Activated effector memory CD4-positive, alpha-beta T cell treated with anti-CD3 and anti-CD28 coated beads, Interleukin-2, amount 50 U/mL, for 16 hours (primary cell): ENCODE data around the gene MLNR.

Source experiments
- DNase-seq: peaks from one replicate; pipeline ENCODE4 v3.0.0-alpha.2; 2020

Gene MLNR

DNA sequence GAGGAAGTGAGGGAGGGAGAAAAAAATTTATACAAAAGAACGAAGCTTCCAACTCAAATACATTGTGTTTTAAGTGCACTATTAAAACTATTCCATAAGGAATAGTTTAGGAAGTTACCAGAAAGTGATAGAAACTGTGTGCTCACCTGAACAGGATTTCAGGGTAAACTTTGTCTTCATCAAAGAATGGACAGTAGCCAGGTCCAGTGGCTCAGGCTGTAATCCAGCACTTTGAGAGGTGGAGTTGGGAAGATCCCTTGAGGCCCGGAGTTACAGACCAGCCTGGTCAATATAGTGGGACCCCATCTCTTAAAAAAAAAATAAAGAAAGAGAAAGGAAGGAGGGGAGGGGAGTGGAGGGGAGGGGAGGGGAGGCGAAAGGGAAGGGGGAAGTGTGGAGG lies 14.6 kb downstream of the MLNR start:
- DNase-seq: no peak

DNA sequence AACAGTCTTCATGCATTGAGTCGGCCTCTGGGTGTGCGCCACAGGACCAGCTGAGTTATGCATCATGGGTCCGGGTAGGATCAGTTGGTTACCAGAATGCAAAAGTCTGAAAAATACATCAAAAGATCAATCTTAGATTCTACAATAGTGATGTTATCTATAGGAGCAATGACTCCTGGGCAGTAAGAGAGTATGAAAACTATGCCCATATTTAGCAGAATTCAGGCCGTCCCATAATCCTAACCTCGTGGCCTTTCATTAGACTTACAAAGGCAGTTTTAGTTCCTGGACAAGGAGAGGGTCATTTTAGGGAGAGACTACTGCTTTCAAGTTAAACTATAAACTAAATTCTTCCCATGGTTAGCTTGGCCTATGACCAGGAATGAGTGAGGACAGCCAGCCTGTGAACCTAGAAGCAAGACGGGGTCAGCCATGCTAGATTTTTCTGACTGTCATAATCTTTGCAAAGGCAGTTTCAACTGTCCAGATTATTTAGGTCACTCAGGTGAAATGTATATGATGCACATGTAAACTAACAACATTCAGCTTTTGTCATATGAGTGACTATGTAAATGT lies 15.8 kb downstream of the MLNR start:
- no peak for DNase-seq

DNA sequence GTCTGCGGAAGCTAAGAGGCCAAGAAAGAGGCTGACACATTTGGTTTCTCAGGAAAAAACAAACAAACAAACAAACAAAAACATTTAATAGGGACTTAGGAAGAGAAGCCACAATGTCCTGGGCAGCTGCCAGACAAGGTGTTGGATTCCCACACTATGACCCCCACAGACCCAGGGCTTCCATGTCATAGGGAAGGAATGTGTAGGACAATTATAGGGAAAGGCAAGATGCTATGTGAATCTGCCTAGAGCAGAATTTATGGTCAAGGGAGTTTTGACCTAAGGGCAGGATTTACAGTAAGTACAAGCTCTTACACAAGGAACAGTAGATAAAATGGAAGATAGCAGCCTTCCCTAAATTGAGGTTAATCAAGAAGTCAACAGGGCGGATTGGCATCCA lies 18.5 kb downstream of the MLNR start:
- DNase-seq: no peak

DNA sequence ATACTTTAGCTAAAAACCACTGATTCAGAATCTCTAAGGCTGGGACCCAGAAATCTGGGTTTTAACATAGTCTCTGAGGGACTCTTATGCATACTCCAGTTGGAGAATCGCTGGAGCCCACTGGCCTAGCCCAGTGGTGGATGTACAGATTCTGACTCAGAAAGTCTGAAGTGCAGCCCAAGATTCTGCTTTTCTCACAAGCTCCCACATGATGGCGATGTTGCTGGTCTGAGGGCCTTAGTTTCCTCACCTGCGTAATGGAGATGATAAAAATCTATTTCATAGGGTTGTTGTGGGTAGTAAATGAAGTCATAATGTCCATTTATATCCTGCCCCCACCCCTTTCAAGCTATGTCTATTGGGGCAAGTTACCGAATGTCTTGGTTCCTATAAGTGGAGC lies 19.9 kb downstream of the MLNR start:
- peak; percentile 73 for DNase-seq

DNA sequence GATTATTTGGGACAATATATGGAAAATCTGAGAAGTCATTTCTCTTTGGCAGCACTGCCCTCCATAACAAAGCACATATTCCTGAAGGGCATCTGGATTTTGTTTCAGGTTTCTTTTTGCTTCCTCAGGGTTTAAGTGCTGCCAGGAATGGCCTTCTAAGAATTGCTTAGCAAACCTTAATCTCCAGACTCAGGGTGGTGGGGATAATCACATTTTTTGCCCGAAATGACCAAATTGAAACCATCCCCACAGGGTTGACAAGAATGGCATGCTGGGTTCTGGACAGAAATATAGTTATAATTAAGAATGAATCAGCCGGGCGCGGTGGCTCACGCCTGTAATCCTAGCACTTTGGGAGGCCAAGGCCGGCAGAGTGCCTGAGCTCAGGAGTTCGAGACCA lies 21.2 kb downstream of the MLNR start:
- no peak for DNase-seq

DNA sequence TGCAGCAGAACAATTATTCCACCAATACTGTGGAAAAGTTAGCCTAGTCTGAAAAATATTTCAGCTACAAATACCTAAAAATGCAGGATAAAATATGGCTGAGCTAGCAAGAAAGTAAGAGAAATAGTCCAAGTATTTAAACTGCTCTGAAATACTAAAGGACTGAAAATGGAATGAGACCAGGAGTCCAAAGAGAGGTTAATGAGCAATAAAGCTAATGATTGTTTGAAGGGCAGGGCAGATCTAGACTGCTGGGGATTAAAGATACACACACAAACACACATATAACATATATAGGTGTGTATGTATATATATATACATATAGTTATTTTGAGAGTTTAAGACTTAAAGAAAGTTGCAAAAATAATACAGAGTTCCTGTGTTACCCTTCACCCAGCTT lies 25.0 kb downstream of the MLNR start:
- no peak for DNase-seq

DNA sequence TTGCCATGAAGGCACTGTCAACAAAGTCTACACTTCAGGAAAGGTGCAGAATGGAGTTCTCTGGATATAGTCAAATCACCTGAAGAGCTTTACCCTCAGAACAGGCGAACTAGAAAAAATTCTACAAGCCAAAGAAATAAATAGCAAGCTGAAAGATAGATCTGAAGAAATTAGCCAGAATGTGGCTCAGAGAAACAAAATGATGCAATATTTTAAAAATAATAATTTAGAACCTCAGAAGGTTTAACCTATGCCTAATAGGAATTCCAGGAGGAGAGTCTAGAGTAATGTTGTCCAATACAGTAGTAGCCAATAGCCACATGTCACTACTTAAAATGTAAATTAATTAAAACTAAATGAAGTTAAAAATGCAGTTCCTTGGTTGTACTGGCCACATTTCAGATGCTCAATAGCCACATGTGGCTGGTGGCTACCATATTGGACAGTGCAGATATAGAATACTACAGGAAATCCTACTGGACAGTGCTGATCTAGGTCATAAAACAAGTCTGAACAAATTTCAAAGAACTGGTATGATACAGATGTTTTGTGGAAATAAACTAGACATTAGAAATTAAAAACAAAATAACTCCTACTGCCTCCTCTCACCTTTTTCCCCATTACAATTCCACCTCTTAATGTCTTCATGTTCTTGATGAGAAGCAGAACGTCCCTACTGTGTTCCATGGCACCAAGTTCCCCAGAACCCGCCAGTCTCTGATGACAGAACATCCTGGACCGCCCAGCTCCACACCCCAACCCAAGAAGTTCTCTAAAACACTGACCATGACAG lies 26.9 kb downstream of the MLNR start:
- DNase-seq: no peak

DNA sequence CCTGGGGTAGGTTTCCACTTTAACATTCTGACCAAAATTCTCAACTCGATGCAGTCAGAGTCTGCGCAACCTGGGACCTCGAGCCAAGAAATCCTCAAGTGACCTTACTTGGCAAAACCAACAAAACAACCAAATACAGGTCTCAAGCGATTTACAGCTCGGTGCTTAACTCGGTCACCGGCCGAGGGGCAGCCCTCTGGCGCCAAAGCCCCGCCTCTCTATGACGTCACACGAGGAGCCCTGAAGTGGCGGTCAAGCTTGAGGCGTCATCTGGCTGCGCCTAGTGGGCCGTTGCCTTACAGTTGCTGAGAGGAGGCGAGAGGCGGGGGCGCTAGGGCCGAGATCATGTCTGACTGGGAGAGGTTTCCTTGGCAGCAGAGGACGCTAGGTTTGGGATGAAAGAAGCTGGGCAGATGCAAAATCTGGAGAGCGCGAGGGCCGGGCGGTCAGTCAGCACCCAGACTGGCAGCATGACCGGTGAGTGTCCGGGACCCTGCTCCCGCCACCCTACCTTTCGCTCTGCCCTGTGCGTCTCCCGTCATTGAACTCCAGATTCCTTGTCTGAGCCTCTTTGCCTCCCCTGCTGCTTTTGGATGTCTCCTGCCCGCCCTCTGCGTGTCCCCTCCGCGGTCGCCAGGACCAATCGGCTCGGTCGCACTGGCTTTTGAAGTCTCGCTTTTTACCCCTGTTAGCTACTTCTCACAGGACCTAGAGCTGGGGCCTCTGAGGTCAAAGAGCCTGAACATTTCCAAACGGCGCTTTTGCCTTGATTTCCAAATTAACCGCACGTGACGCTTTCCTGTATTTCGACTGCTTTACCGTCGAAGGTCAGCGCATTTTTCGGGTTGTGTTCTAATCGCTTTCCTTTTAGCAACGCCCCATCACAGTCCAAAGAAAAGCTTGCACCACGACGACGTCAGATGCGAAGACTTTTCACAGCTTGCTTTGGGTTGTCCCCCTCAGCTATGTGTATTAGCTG lies 27.8 kb downstream of the MLNR start, which contains the start of gene CDADC1:
Gene CDADC1 (plus strand): TSS at position 283 of the 979 bp plus-strand sequence. CDS start 113 bp downstream, at position 396.
- peak; percentile 96 for DNase-seq

DNA sequence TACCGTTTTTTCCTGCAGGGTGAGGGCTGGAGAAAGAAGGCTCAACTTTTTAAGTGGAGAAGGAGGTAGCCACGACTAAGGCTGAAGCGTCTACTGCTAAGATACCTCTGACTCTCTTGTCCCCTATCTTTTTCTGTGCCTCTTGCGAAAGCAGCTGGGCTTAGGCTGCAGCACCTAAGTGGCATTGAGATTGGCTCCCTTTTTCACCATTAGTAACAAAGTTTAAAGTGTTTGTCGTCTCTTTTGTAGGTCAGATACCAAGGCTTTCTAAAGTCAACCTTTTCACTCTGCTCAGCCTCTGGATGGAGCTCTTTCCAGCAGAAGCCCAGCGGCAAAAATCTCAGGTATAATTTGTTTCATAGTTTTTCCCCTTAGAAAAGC lies 28.5 kb downstream of the MLNR start:
- DNase-seq: no peak

DNA sequence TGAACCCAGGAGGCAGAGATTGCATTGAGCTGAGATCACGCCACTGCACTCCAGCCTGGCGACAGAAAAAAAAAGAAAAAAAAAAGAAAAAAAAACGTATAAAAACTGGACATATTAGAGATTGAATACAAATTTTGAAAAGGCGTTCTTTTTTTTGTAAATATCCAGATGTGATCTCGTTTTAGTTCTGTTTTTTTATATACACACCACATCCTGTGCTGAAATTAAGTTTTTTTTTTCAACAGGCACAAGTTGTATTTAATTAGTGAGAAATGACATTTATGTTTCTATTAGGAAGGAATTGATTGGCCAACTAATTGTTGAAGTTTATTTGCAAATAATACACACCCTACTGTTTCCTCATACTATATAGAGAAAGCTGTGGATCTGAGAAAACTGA lies 31.2 kb downstream of the MLNR start:
- no peak for DNase-seq

DNA sequence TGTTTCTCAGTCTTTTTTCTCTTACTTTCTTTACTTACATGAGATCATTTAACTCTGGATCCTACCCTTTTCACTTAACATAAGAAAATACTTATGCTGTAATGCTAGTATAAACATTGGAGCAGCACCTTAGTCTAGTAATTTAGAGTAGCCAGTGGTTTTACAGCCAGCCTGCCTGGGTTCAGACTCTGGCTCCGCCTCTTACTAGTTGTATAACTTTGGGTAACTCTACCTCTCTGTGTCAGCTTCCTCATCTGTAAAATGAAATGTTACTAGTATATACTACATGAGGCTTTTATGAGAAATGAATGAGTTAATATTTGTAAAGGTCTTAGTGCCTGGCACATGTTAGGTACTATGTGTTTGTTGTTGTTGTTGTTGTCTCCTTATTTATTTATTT lies 33.2 kb downstream of the MLNR start:
- no peak for DNase-seq

DNA sequence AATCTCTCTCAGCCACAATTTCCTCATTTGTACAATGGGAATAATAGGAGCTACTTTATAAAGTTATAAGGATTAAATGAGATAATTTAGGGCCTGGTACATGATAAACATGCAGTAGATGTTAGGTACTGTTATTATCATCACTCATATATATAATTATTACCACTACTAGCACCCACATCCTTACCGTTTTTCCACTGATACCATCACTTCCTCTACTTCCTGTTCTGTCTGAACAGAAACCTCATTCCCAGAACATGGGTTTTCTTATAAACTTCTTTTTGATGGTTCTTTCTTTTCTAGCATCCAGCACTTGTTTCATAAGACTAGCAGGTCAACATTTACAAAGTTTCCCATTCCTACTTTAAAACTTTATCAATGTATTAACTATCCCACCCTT lies 33.9 kb downstream of the MLNR start:
- DNase-seq: no peak

DNA sequence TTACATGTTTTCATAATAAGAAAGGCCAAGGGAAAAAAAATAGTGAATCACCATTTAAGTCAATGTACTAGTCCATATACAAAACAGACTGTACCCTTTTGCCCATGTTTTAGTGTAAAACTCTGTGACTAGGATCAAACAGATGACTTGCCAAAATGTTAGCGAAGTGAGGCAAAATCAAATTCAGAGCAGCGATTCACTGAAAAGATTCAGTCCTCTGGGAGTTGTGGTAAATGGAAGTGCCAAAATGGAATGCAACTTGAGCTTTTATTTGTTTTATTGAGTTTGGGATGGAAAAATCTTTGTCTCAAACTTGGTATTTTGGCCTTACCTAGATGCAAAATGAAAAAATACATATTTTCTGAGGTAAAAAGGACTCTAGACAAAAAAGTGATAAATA lies 36.7 kb downstream of the MLNR start:
- no peak for DNase-seq

DNA sequence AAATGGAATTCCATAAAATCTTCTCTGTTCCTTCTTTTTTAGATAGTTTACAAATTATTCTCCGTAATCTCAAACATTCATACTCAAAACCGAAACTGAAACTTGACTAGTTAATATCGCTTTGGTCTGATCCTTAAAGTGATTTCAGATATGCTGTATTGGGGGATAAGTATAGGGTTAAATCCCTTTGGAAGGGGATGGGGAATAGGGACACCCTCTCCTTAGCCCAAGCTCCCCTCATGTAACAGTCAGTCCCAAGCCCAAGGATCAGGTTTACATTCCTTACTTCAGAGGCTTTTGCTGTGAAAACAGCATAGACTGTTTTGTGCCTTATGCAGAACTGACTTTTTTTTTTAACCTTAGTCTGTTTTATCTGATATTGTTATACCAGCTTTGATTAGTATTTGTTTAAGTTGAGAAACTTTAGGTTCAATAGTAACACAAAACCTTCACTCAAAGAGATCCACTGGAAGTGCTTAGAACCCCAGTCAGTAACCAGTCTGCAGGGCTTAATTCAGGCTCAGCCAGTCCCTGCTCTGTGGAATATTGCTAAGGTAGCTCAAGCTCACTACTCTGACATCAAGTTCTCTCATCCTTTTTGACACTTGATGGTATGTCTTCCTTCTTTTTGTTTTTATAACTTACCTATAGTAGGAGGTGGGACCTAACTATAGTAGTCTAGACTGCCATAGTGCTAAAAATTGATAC lies 38.1 kb downstream of the MLNR start:
- DNase-seq: no peak

DNA sequence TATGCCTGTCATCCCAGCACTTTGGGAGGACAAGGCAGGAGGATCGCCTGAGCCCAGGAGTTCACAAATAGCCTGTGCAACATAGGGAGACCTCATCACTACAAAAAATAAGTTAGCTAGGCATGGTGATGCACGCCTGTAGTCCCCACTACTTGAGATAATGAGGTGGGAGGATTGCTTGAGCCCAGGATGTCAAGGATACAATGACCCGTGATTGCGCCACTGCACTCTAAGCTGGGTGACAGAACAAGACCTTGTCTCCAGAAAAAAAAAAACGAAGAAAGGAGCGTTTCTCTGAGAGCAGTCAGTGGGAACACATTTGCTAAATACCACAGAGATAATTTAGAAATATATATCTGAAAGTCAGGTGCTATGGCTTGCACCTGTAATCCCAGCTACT lies 39.4 kb downstream of the MLNR start:
- DNase-seq: no peak

DNA sequence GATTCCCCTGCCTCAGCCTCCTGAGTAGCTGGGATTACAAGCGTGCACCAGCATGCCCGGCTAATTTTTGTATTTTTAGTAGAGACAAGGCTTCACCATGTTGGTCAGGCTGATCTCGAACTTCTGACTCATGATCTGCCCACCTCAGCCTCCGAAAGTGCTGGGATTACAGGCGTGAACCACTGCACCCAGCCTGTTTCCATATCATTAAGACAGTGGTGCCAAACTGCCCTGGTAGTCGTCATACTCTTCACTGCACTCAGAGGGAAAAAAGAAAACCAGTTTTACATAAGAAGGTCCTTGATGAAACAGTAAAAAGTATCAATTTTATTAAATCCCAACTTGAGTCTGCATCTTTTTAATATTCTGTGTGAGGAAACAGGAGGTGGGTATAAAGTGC lies 42.5 kb downstream of the MLNR start:
- DNase-seq: no peak

DNA sequence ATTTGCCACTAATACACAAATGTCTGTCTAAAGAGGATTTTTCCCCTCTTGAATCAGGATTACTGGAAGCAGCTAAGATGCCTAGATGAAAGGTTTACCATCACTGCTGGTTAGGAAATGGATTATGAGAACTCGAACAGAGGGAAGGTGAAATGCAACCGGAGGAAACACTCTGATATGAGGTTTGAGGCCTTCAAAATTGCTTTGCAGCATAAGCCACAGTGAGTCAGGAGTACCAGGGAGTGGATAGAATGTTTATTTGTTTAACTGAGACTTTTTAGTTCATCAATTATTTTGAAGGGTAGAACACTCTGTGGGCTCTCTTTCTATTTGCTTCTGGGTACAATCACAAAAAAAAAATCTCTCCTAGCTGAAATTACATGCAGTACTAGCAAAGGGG lies 45.7 kb downstream of the MLNR start:
- no peak for DNase-seq

DNA sequence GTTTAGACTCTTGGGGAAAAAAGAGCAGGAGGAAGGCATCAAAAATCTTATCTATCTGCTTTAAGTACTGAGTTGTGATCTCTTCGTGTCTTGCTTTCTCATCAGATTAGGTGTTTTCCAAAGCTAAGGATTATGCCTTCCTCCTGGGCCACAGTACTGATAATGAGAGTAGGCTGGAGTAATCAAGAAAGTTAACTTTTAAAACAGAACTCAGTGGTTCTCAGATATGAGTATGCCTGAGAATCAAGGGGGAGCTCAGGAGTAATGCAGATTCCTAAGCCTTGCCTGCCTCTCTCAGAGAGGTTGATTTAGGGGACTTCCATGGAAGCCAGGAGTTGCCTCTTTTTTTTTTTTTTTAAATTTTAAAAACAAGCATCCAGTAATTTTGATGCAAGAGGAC lies 51.1 kb downstream of the MLNR start:
- DNase-seq: no peak
